Duodenal mucosa (tissue), 2 donors: ENCODE data around the gene VWA1.

Experiments used
- H3K27ac ChIP-seq: one replicate; pipeline ENCODE4 v1.7.0; 2013; ENCODE audit warnings: low read depth, low read length
- H3K27me3 ChIP-seq, 2 donors: one replicate each; pipeline ENCODE4 v1.7.0; 2013; ENCODE audit warnings: low read length in 2 of 2, control low read depth in 1 of 2; ENCODE audit not compliant: insufficient read depth in 2 of 2, control insufficient read depth in 1 of 2
- H3K36me3 ChIP-seq, 2 donors: one replicate each; pipeline ENCODE4 v1.7.0; 2013; ENCODE audit warnings: low read length in 2 of 2, control low read depth in 1 of 2; ENCODE audit not compliant: insufficient read depth in 2 of 2, control insufficient read depth in 1 of 2
- H3K4me1 ChIP-seq, 2 donors: one replicate each; pipeline ENCODE4 v1.7.0; 2013; ENCODE audit warnings: low read length in 2 of 2, control low read depth in 1 of 2; ENCODE audit not compliant: insufficient read depth in 2 of 2, control insufficient read depth in 1 of 2
- H3K4me3 ChIP-seq, 2 donors: one replicate each; pipeline ENCODE4 v1.7.0; 2013; ENCODE audit warnings: low read length in 2 of 2, low read depth in 1 of 2
- H3K9ac ChIP-seq, 2 donors: one replicate each; pipeline ENCODE4 v1.7.0; 2013; ENCODE audit warnings: low read length in 2 of 2, low read depth in 1 of 2
- H3K9me3 ChIP-seq, 2 donors: one replicate each; pipeline ENCODE4 v1.7.0; 2013; ENCODE audit warnings: low read length in 2 of 2, control low read depth in 1 of 2; ENCODE audit not compliant: control insufficient read depth in 1 of 2

The VWA1 gene

GRCh38 chr1:1489231-1489630 lies 53.7 kb downstream of the VWA1 start:
- Histone ChIP-seq H3K27ac (no peak overlapping the region), H3K9me3 (peaks cover 0 to 3% of the 10 kb centered on the region in 2 donors), H3K27me3 (no peaks in the 10 kb centered on the region), H3K4me1 (no peaks in the 10 kb centered on the region), H3K9ac (no peak overlapping the region), H3K4me3 (no peak overlapping the region), H3K36me3 (peaks cover 9 to 48% of the 10 kb centered on the region in 2 donors)

GRCh38 chr1:1489861-1490260 lies 54.4 kb downstream of the VWA1 start:
- no peaks in the 10 kb centered on the region for H3K27me3 ChIP-seq
- H3K4me1 ChIP-seq, result no peaks in the 10 kb centered on the region
- no peak overlapping the region for H3K27ac ChIP-seq
- peaks cover 0 to 3% of the 10 kb centered on the region in 2 donors for H3K9me3 ChIP-seq
- H3K9ac ChIP-seq, result no peak overlapping the region
- H3K36me3 ChIP-seq, result peaks cover 9 to 50% of the 10 kb centered on the region in 2 donors
- H3K4me3 ChIP-seq, result no peak overlapping the region

- H3K36me3 ChIP-seq, result peaks cover 9 to 51% of the 10 kb centered on the region in 2 donors
These were observed 55.2 kb downstream of the VWA1 start for GRCh38 chr1:1490633-1491230.

GRCh38 chr1:1491601-1492000 lies 56.1 kb downstream of the VWA1 start:
- Histone ChIP-seq H3K9me3 (peaks cover 0 to 3% of the 10 kb centered on the region in 2 donors), H3K9ac (no peak overlapping the region), H3K36me3 (peaks cover 9 to 51% of the 10 kb centered on the region in 2 donors), H3K4me3 (no peak overlapping the region), H3K27ac (no peak overlapping the region), H3K4me1 (no peaks in the 10 kb centered on the region), H3K27me3 (no peaks in the 10 kb centered on the region)

More at GRCh38 chr1:1490633-1491230, 55.2 kb downstream of the VWA1 start:
- Histone ChIP-seq H3K27ac (no peak overlapping the region), H3K9ac (no peak overlapping the region), H3K4me3 (no peak overlapping the region), H3K4me1 (no peaks in the 10 kb centered on the region), H3K9me3 (peaks cover 0 to 3% of the 10 kb centered on the region in 2 donors), H3K27me3 (no peaks in the 10 kb centered on the region)
